ENCODE results near the gene SORCS2.

DNA sequence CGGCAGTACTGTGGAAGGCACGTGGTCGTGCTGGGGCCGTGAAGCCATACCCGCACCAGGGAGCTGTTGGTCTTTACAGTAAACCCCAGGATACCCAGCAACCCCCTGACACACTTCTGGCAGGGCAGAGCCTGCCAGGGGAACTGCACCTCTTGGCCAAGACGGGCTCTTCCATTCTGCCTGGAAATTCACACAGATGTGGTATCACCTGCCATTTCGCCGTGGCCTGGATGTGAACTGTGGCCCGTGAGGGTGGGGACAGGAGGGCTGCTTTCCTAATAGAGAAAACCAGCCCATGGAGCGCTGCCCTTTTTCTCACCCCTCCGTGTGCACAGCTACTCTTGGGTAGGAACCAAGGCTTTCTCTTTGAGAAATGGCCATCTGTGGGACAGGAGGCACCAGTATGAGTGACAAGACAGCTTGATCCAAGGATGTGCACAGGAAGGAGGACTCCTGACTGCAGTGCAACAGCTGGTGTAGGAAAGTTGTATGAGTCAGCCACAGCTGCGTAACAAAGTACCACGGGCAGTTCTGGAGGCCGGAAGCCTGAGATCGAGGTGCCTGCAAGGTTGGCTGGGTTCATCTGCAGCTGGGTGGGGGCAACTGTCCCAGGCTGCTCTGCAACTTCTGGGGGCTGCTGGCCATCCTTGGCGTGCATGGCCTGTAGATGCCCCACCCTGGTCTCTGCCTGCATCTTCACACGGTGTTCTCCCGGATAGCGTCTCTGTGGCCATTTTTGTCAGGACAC is 146.7 kb downstream of the SORCS2 start:
- TF ChIP-seq TBL1XR1 (IDR thresholded peaks at IDR 0.05; ENCODE audit: borderline replicate concordance, low read length, partially characterized antibody) (no peak), ZBTB42 (CRISPR knock-in tag; IDR thresholded peaks at IDR 0.05) (no peak), EP300 (IDR thresholded peaks at IDR 0.05; ENCODE audit: low read depth in 2 of 2, low read length in 2 of 2) (no peak), EP300 (CRISPR knock-in tag; IDR thresholded peaks at IDR 0.05; ENCODE audit: borderline replicate concordance) (no peak), CSRNP2 (CRISPR knock-in tag; conservative IDR thresholded peaks at IDR 0.05; ENCODE audit: low read depth) (no peak), MXD3 (CRISPR knock-in tag; IDR thresholded peaks at IDR 0.05) (no peak), PREB (CRISPR knock-in tag; IDR thresholded peaks at IDR 0.05) (no peak), POLR2A (IDR thresholded peaks at IDR 0.05; ENCODE audit: insufficient read depth in 1 of 2, low read depth in 2 of 2, low read length in 2 of 2) (no peak)
